Dendritic cell treated with granulocyte-macrophage colony-stimulating factor and Interleukin-4, amounts not matched to agents 40 ng/mL and 50 ng/mL, for 4 days (primary cell): ENCODE data around the gene CACNG7.

Experiments used
- H3K27ac Mint-ChIP-seq: one replicate; pipeline ENCODE4 v1.8.0; 2022; ENCODE audit warnings: mild to moderate bottlenecking, mixed read lengths
- H3K27me3 Mint-ChIP-seq: one replicate; pipeline ENCODE4 v1.8.0; 2022; ENCODE audit warnings: mild to moderate bottlenecking, mixed read lengths
- H3K36me3 Mint-ChIP-seq: one replicate; pipeline ENCODE4 v1.8.0; 2022; ENCODE audit warnings: low read depth, mixed read lengths
- H3K4me1 Mint-ChIP-seq: one replicate; pipeline ENCODE4 v1.8.0; 2022; ENCODE audit warnings: low read depth, mixed read lengths
- H3K4me3 Mint-ChIP-seq: one replicate; pipeline ENCODE4 v1.8.0; 2022; ENCODE audit warnings: mild to moderate bottlenecking, moderate library complexity, mixed read lengths
- H3K9me3 Mint-ChIP-seq: one replicate; pipeline ENCODE4 v1.8.0; 2022; ENCODE audit warnings: mixed read lengths
- intact Hi-C: fragments of 100-400 bp; cut with micrococcal nuclease; formaldehyde crosslinking; loops from one replicate; pipeline ENCODE4 v1.15.0; 2022

CACNG7 gene

DNA sequence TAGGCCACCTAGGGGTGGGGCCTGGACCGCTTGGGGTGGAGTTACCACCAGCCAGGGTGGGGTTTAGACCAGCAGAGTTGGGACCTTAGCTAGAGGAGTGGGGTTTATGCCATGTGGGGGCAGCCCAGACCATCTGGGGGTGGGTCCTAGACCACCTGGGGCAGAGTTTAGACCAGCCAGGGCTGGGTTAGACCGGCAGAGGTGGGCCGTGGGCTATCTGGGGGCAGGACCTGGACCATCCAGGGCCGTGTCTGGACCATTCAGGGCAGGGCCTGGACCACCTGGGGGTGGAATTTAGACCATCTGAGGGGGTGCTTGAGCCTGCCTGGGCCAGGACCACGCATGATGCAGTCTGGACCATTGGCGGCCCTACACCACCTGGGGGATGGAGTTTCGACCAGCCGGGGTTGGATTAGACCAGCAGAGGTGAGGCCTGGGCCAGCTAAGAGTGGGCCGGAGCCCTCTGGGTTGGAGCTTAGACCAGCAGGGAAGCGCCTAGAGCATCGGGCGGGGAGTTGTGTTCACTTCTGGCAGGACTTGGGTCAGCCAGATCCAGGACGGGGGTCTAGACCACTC lies 72.4 kb downstream of the CACNG7 start:
- H3K4me1 Mint-ChIP-seq: peaks cover 36% of the 10 kb centered on the region
- no peak overlapping the region for H3K27ac Mint-ChIP-seq

DNA sequence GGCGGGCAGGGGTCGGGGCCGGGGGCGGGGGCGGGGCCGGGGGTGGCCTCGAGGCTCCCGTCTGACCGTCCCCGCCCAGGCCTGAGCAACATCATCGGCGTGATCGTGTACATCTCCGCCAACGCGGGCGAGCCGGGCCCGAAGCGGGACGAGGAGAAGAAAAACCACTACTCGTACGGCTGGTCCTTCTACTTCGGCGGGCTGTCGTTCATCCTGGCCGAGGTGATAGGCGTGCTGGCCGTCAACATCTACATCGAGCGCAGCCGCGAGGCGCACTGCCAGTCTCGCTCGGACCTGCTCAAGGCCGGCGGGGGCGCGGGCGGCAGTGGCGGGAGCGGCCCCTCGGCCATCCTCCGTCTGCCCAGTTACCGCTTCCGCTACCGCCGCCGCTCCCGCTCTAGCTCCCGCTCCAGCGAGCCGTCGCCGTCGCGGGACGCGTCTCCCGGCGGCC lies 72.9 kb downstream of the CACNG7 start:
- intact Hi-C loops: no loop called here
- Mint-ChIP-seq H3K27ac (no peak overlapping the region), H3K9me3 (peaks cover 9% of the 10 kb centered on the region), H3K4me1 (peaks cover 36% of the 10 kb centered on the region), H3K4me3 (peak overlapping the region; percentile 37), H3K27me3 (peaks cover 41% of the 10 kb centered on the region), H3K36me3 (no peaks in the 10 kb centered on the region)

More for the DNA sequence above, 72.4 kb downstream of the CACNG7 start:
- Mint-ChIP-seq H3K27me3 (peaks cover 46% of the 10 kb centered on the region), H3K4me3 (peak overlapping the region; percentile 35), H3K36me3 (no peaks in the 10 kb centered on the region), H3K9me3 (peaks cover 9% of the 10 kb centered on the region)
- intact Hi-C loops: no loop called here

DNA sequence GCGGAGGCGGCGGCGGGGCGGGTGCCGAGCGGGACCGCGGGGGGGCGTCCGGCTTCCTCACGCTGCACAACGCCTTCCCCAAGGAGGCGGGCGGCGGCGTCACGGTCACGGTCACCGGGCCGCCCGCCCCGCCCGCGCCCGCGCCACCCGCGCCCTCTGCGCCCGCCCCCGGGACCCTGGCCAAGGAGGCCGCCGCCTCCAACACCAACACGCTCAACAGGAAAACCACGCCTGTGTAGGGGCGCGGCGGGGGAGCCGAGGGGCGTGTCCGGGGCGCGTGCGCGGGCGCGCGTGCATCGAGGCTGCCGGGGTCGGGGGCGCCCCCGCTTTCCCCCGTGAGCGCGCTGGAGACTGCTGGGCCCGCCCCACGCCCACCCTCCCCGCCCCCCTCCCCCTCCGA lies 73.5 kb downstream of the CACNG7 start:
- intact Hi-C loops: no loop called here

GRCh38 chr19:53983457-53984289 lies 74.6 kb downstream of the CACNG7 start:
- Mint-ChIP-seq H3K4me3 (no peak overlapping the region), H3K9me3 (peaks cover 9% of the 10 kb centered on the region), H3K36me3 (no peaks in the 10 kb centered on the region), H3K4me1 (peaks cover 24% of the 10 kb centered on the region), H3K27me3 (peaks cover 31% of the 10 kb centered on the region), H3K27ac (no peak overlapping the region)
- intact Hi-C loops: no loop called here

More for the DNA sequence above, 73.5 kb downstream of the CACNG7 start:
- Mint-ChIP-seq H3K4me3 (no peak overlapping the region), H3K27ac (no peak overlapping the region), H3K27me3 (peaks cover 41% of the 10 kb centered on the region), H3K36me3 (no peaks in the 10 kb centered on the region), H3K4me1 (peaks cover 35% of the 10 kb centered on the region), H3K9me3 (peaks cover 9% of the 10 kb centered on the region)

DNA sequence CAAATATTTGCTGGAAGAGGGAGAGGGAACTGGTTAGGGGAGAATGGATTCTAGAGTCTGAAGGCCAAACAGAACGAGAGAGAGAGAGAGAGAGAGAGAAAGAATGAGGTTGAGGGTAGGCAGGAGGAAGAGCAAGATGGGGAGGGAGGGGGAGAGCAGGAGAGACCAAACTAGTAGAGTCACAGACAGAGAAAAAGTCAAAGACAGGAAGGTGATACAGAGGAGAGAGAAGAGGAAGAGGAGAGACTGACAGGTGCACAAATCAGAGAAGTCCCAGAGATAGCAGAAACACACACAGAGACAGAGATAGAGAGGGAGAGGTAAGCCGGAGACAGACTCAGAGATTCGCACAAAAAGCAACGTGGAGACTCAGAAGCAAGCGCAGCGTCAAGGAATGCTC lies 76.8 kb downstream of the CACNG7 start:
- peaks cover 2% of the 10 kb centered on the region for H3K4me1 Mint-ChIP-seq
- H3K27ac Mint-ChIP-seq: no peak overlapping the region
- intact Hi-C loops: no loop called here
- H3K36me3 Mint-ChIP-seq: no peaks in the 10 kb centered on the region
- no peak overlapping the region for H3K4me3 Mint-ChIP-seq
- H3K27me3 Mint-ChIP-seq: peaks cover 12% of the 10 kb centered on the region
- H3K9me3 Mint-ChIP-seq: peaks cover 2% of the 10 kb centered on the region

GRCh38 chr19:53988981-53989380 lies 79.9 kb downstream of the CACNG7 start:
- no peaks in the 10 kb centered on the region for H3K9me3 Mint-ChIP-seq
- H3K4me3 Mint-ChIP-seq: no peak overlapping the region
- no peak overlapping the region for H3K27ac Mint-ChIP-seq
- intact Hi-C loops: no loop called here
- no peaks in the 10 kb centered on the region for H3K36me3 Mint-ChIP-seq
- peaks cover 9% of the 10 kb centered on the region for H3K4me1 Mint-ChIP-seq
- H3K27me3 Mint-ChIP-seq: peaks cover 30% of the 10 kb centered on the region

GRCh38 chr19:53989600-53990533 lies 80.8 kb downstream of the CACNG7 start:
- H3K36me3 Mint-ChIP-seq: no peaks in the 10 kb centered on the region
- no peaks in the 10 kb centered on the region for H3K9me3 Mint-ChIP-seq
- H3K4me3 Mint-ChIP-seq: no peak overlapping the region
- H3K27ac Mint-ChIP-seq: no peak overlapping the region
- intact Hi-C loops: no loop called here
- H3K27me3 Mint-ChIP-seq: peaks cover 39% of the 10 kb centered on the region
- H3K4me1 Mint-ChIP-seq: peaks cover 13% of the 10 kb centered on the region

GRCh38 chr19:53991224-53992113 lies 82.4 kb downstream of the CACNG7 start, which contains the start of gene CACNG6:
CACNG6 (plus strand) TSS chr19:53991637; CDS start chr19:53992878, 1,241 bp downstream.
- Mint-ChIP-seq H3K36me3 (no peaks in the 10 kb centered on the region), H3K9me3 (no peaks in the 10 kb centered on the region), H3K27me3 (peaks cover 55% of the 10 kb centered on the region), H3K4me3 (peak within 1 kb of the TSS; percentile 50), H3K27ac (no peak within 1 kb of the TSS), H3K4me1 (peaks cover 13% of the 10 kb centered on the region)
- intact Hi-C loops: no loop called here

DNA sequence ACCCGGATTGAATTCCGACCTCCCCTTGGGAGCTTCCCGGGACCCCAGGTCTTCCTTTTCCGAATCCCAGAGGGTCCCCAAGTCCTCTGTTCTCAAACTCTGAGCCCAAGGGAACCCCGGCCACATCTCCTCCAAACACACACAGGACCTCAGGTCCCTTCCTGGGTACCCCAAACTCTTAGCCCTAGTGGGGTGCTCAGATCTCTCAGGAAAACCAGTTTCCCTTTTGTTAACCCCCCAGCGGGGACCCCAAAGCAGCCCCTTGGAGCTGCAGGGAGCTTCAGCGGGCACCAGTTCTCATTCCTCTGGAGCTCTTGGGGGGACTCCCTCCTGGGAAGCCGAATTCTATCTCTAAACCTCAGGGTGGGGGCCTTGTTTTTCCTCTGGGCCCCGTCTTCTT lies 83.1 kb downstream of the CACNG7 start:
- H3K27ac Mint-ChIP-seq: no peak overlapping the region
- peaks cover 13% of the 10 kb centered on the region for H3K4me1 Mint-ChIP-seq
- intact Hi-C loops: no loop called here
- no peaks in the 10 kb centered on the region for H3K9me3 Mint-ChIP-seq
- H3K27me3 Mint-ChIP-seq: peaks cover 58% of the 10 kb centered on the region
- H3K36me3 Mint-ChIP-seq: no peaks in the 10 kb centered on the region
- H3K4me3 Mint-ChIP-seq: peak overlapping the region; percentile 50

GRCh38 chr19:53992815-53993214 lies 83.7 kb downstream of the CACNG7 start:
- H3K36me3 Mint-ChIP-seq: no peaks in the 10 kb centered on the region
- H3K27me3 Mint-ChIP-seq: peaks cover 64% of the 10 kb centered on the region
- peaks cover 13% of the 10 kb centered on the region for H3K4me1 Mint-ChIP-seq
- intact Hi-C loops: no loop called here
- H3K27ac Mint-ChIP-seq: no peak overlapping the region
- H3K9me3 Mint-ChIP-seq: no peaks in the 10 kb centered on the region
- no peak overlapping the region for H3K4me3 Mint-ChIP-seq

DNA sequence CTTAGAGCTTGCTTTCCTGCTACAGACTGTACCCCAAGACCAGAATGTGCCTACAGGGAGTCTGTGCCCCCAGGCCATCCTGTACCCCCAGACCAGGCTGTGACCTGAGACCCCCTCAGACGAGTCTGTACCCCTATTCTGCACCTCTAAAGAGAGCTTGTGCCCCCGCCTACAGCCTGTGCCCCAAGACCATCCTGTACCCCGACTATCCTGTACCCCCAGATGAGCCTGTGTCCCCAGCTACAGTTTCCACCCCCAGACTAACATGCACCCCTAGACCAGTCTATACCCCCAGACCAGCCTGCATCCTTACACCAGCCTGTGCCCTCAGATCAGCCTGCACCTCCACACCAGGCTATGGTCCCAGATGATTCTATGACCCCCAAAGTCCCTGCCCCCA lies 84.4 kb downstream of the CACNG7 start:
- H3K27me3 Mint-ChIP-seq: peaks cover 70% of the 10 kb centered on the region
- H3K27ac Mint-ChIP-seq: no peak overlapping the region

More for the DNA sequence above, 84.4 kb downstream of the CACNG7 start:
- peaks cover 13% of the 10 kb centered on the region for H3K4me1 Mint-ChIP-seq
- no peak overlapping the region for H3K4me3 Mint-ChIP-seq
- no peaks in the 10 kb centered on the region for H3K36me3 Mint-ChIP-seq
- intact Hi-C loops: no loop called here
- H3K9me3 Mint-ChIP-seq: no peaks in the 10 kb centered on the region
